Stimulated activated naive CD4-positive, alpha-beta T cell (primary cell): Measurements from ENCODE around the gene KCNH1.
A peak's percentile ranks its signal among the peaks of the same experiment; 100 is the strongest.
"Not testable (repeated sequence)": the region's sequence is repeated elsewhere in the genome, so short reads cannot be mapped to it uniquely, and the experiment has no call there.

ENCODE experiments used
- DNase-seq, 6 experiments: peaks; one replicate each; lab custom pipeline; 2025; lab: John Stamatoyannopoulos, UW

Gene KCNH1

GRCh38 chr1:211011128-211011527, 122.8 kb downstream of the KCNH1 start:
- not testable (repeated sequence) for DNase-seq

DNA sequence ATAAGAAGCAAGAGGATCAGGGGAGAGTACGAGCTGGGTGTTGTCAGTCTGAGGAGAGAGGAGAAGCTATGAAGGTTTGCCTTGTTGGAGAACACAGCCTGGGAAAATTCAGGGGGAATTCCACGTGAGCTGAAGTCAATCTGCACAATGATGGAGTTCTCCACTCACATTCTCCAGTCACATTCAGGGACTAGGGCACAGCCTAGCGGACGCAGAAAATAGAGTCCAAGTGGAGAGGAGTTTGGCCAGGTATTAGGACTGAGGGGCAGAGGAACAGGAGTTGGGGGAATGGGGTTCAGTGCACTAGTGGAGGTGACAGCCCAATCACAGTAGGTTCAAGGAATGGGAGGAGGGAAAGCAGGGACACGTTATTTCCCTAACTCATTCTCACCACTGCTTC, 124.0 kb downstream of the KCNH1 start:
- DNase-seq: no peak

DNA sequence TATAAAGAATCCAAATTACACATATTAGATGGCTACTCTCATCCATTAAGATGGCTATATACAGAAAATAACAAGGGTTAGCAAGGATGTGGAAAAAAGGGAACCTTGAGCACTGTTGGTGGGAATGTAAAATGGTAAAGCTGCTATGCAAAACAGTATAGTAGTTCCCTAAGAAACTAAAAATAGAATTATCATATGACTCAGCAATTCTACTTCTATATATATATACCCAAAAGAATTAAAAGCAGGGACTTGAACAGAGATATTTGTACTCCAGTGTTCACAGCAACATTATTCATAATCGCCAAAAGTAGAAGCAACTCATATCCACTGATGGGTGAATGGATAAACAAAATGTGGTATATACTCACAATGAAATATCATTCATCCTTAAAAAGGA, 126.1 kb downstream of the KCNH1 start:
- DNase-seq: no peak

DNA sequence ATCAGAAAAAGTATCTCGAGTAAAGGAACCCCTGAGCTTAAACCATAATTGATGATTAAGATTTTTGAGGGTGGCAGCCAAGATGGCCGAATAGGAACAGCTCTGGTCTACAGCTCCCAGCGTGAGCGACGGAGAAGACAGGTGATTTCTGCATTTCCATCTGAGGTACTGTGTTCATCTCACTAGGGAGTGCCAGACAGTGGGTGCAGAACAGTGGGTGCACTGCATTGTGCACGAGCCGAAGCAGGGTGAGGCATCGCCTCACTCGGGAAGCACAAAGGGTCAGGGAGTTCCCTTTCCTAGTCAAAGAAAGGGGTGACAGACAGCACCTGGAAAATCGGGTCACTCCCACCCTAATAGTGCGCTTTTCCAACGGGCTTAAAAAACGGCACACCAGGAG, 138.0 kb downstream of the KCNH1 start:
- not testable (repeated sequence) for DNase-seq

- DNase-seq: no peak
Observed at GRCh38 chr1:210992837-210993236, 141.1 kb downstream of the KCNH1 start.

- DNase-seq: no peak
Observed at GRCh38 chr1:210989905-210990304, 144.0 kb downstream of the KCNH1 start.

DNA sequence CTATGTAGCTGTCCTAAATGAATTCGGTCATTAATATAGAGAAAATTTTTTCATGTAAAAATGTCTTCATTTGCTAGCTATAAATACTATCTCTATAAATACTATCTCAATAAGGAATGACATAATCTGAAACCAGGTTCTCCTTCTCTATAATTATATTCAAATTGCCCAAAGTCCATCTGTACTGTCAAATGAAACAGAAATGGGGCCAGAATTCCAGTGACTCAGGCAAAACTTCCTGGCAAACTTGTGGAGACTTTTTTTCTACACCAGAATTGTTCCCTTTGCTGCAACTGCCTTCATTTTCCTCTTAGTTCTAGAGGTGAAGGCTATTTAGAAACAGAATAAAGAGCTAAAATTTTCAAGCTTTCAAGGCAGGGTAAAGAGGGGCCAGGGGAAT, 152.5 kb downstream of the KCNH1 start:
- DNase-seq: no peak

- no peak for DNase-seq
Observed at GRCh38 chr1:210980082-210980481, 153.9 kb downstream of the KCNH1 start.

DNA sequence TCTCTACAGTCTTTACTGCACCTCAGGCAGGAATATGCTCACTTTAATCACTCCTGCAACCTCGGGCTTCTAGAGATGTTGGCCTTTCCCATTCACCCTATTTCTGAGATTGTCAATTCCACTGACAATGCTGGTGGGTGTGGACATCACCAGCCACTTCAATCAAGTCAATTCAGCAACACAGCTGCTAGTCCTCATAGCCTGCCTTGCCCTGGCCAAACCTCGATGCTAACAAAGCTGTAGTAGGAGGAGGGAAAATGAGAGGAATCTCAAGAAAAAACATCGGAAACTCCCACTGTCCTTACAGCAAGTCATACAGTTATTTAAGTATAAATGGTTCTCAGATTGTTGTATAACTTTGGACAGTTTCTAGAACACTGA, 155.0 kb downstream of the KCNH1 start:
- DNase-seq: no peak

DNA sequence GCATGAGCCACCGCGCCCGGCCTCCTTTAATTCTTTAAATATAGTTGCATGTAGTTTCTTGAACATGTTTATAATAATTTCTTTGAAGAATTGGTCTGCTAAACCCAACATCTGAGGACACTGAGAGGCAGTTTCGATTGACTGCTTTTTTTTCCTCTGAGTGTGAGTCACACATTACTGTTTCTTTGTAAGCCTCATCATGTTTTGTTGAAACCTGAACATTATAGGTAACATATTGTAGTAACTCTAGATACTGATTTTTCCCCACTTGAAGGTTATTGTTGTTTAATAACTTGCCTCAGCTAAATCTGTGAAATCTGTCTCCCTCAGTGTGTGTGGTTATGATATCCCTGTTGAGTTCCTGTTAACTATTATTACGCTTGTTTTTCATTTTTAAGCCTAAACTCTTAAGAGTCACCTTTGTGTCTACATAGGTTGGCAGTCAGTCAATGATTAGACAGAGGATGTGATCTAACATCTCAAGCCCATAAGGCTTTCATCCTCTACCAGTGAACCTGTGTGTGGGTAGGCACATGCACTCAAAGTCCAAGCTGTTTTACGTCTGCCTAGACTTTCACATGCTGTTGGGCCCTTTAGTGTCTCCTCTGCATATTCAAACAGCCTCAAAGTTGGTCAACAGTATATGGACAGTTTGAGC, 155.5 kb downstream of the KCNH1 start:
- DNase-seq: no peak

GRCh38 chr1:210951279-210951678, 182.7 kb downstream of the KCNH1 start:
- no peak for DNase-seq

- DNase-seq: peak in 4 of 6 experiments; percentile 9 to 29 (median 22)
Observed at GRCh38 chr1:210949940-210950546, 183.9 kb downstream of the KCNH1 start.

DNA sequence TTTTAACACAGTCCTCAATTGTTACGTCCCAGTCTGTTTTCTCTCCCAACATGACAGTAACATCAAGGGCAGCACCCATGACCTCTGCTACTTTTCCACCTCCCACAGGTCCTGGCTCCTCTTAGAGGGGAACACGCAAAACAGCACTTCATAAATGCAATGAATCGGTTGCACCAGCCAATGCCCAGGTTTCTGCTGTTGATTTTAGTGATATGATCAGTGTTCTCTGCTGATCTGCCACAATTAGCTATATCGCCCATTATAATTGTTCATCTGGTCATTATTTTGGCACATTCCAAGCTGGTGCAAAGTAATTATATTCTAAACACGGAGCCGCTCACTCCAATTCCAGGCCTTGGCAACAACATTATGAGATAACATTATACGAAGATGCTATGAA, 184.5 kb downstream of the KCNH1 start:
- DNase-seq: no peak

- DNase-seq: no peak
Observed at GRCh38 chr1:210949039-210949438, 184.9 kb downstream of the KCNH1 start.

DNA sequence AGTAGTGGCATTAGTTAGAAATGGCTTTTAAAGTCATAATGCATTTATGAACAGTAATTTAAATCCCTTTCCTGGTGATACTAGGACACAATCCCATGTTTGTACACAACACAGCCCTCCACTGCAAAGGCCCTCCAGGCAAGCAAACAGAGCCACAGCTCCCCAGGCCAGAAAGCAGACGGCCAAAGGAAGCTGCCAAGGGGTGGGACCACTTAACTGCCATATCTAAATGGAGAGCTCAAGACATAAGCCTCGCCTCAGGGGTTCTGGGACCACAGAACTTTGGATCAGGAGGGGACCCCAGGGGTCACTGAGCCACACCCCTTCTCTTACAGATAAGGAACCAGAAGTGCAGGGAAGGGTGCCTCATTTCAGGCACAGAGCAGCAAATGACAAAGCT, 189.7 kb downstream of the KCNH1 start:
- no peak for DNase-seq

GRCh38 chr1:210942513-210942912, 191.4 kb downstream of the KCNH1 start:
- DNase-seq: no peak

DNA sequence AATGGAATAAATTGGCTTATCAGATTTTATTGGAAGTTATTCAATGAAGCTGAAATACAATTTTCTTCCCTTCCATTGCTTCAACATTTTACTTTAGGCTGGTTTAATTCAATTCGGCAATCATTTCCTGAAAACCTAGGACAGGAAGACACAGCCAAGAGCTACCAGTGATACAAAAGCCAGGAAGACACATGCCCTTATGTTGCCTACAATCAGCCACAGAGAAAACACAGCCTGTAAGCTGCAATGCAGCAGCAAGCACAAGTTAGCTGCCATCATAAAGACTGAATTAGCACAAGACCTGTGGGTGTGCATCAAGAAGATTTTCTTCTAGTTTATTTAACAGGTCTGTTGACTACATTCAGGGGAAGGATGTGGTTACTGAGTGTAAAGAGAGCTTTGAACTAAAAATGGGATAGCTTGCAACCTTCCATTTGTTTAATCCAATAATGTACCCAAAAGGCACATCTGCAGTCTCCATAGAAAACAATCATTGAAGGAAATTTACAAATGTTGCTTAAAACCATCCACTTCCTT, 193.8 kb downstream of the KCNH1 start:
- DNase-seq: no peak

GRCh38 chr1:210938416-210938925, 195.5 kb downstream of the KCNH1 start:
- DNase-seq: no peak

DNA sequence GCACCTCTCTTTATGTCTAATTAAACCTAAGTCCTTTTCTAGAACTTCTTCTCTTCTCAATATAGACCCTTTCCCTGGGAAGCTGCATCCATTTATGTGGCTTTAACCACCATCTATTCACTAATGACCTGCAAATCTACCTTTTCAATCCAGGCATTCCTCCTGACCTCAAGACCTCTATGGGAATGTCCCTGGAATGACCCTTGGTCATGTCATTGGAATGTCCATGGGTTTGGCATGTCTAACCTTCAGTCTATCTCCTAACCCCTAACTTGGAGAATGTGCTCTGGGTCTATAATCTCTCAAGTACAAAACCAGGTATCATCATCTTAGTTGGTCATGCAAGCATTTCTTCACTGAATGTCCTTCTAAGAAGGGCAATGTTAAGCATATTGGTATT, 196.1 kb downstream of the KCNH1 start:
- DNase-seq: no peak

GRCh38 chr1:210935905-210936304, 198.0 kb downstream of the KCNH1 start:
- no peak for DNase-seq

GRCh38 chr1:210932104-210932503, 201.8 kb downstream of the KCNH1 start:
- DNase-seq: no peak

DNA sequence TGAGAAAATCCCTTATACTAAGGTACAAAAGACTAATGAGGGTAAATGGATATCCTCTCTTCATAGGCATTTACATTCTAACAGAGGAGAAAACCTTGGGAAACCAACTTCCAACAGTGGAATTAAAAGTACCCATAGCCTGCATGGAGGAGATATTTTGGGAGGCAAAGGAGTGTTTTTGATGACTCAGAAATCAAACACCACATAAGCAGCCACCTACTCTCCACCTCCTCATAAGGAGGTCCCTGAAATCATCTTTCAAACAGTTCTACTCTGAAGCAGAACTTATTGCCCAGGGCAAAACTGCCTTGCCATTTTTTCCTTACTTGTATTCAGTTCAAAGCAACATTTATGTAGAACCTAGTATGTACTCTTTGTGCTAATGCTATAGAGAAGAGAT, 211.3 kb downstream of the KCNH1 start:
- DNase-seq: no peak
